Measurements from ENCODE around the gene HIGD1A.

The HIGD1A gene

GRCh38 chr3:42831321-42831713, 27.0 kb upstream of the HIGD1A start:
- no peak for TF ChIP-seq Cebpa-rat (IDR thresholded peaks at IDR 0.05)
- H3K9ac ChIP-seq = no peak overlapping the region; a peak in 1 of 22 replicates
- no peak overlapping the region for H3K27ac ChIP-seq
- H4K20me1 ChIP-seq = no peaks in the 10 kb centered on the region
- H3K27me3 ChIP-seq = no peaks in the 10 kb centered on the region
- no peak overlapping the region for H3K4me3 ChIP-seq
- no peaks in the 10 kb centered on the region for H3K9me3 ChIP-seq (replicated peaks in 1 of 11)
- peaks cover 0 to 14% (median 8%) of the 10 kb centered on the region in 10 experiments; a peak in 11 of 20 replicates for H3K4me1 ChIP-seq
- H3K4me2 ChIP-seq = peak overlapping the region in 3 of 11 experiments; percentile 2 to 11 (median 8); a peak in 4 of 22 replicates
- H3K36me3 ChIP-seq = no peaks in the 10 kb centered on the region

GRCh38 chr3:42830437-42831320, 26.4 kb upstream of the HIGD1A start:
- no peak for TF ChIP-seq Cebpa-rat (IDR thresholded peaks at IDR 0.05)
- H3K27me3 ChIP-seq = no peaks in the 10 kb centered on the region
- peaks cover 0 to 14% (median 8%) of the 10 kb centered on the region in 10 experiments; a peak in 11 of 20 replicates for H3K4me1 ChIP-seq
- no peak overlapping the region for H3K4me3 ChIP-seq
- H3K27ac ChIP-seq = 0 out of 22 replicates have a peak overlapping the region, but pooled peaks of 2 of the 11 experiments have one; percentile 3 to 14
- H3K9ac ChIP-seq = no peak overlapping the region; a peak in 1 of 22 replicates
- no peaks in the 10 kb centered on the region for H4K20me1 ChIP-seq
- peak overlapping the region in 4 of 11 experiments; percentile 2 to 11 (median 6); a peak in 4 of 22 replicates for H3K4me2 ChIP-seq
- no peaks in the 10 kb centered on the region for H3K36me3 ChIP-seq
- no peaks in the 10 kb centered on the region for H3K9me3 ChIP-seq (replicated peaks in 1 of 11)

DNA sequence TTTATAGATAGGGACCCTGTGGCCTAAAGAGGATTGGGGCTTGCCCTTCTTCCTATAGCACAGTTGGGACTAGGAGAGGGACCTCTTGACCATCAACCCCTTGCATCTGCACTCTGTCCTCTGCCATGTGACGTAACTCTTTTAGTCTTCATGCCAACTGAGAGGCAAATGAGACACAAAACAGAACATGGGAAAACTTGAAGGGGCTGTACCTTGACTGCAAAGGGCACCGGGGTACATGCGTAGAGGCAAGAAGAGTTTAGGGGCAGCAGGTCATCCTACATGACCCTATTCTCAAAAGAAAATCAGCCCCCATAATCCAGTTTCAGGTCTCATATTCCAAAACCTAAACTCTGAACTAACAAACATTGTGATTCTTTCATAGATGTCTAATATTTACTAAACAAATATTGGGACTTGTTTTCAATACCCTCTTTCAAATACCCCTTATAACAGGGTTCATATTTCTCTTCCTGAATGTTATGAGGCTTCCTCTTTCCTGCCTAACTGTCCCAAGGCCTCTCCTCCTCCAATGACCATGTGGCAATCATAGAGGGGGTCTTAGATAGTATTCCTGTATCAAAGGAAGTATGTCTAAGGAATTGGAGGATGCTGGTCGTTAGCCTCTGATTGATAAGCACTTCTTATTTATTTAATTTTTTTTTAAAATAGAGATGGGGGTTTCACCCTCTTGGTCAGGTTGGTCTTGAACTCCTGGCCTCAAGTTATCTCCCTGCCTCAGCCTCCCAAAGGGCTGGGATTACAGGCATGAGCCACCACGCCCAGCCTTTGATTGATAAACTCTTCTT, 25.5 kb upstream of the HIGD1A start:
- no peak overlapping the region for H3K9ac ChIP-seq
- no peak overlapping the region for H3K27ac ChIP-seq
- no peak overlapping the region for H3K4me3 ChIP-seq
- H3K9me3 ChIP-seq (replicated peaks in 1 of 11) = no peaks in the 10 kb centered on the region; a peak in 1 of 22 replicates
- H3K27me3 ChIP-seq = no peaks in the 10 kb centered on the region
- no peaks in the 10 kb centered on the region for H3K36me3 ChIP-seq
- no peak for TF ChIP-seq Cebpa-rat (IDR thresholded peaks at IDR 0.05)
- H3K4me1 ChIP-seq = peaks cover 0 to 14% (median 8%) of the 10 kb centered on the region in 10 experiments; a peak in 11 of 20 replicates
- no peaks in the 10 kb centered on the region for H4K20me1 ChIP-seq
- H3K4me2 ChIP-seq = no peak overlapping the region

GRCh38 chr3:42829083-42829627, 24.9 kb upstream of the HIGD1A start:
- Histone ChIP-seq H3K4me2 (no peak overlapping the region), H3K9me3 (replicated peaks in 1 of 11) (peaks cover 0 to 6% (median 0%) of the 10 kb centered on the region in 11 experiments; a peak in 3 of 22 replicates), H3K27me3 (no peaks in the 10 kb centered on the region), H3K27ac (no peak overlapping the region), H3K4me1 (peaks cover 0 to 14% (median 8%) of the 10 kb centered on the region in 10 experiments; a peak in 11 of 20 replicates), H3K36me3 (no peaks in the 10 kb centered on the region), H4K20me1 (no peaks in the 10 kb centered on the region), H3K9ac (no peak overlapping the region), H3K4me3 (no peak overlapping the region)
- TF ChIP-seq Cebpa-rat (IDR thresholded peaks at IDR 0.05) = no peak

DNA sequence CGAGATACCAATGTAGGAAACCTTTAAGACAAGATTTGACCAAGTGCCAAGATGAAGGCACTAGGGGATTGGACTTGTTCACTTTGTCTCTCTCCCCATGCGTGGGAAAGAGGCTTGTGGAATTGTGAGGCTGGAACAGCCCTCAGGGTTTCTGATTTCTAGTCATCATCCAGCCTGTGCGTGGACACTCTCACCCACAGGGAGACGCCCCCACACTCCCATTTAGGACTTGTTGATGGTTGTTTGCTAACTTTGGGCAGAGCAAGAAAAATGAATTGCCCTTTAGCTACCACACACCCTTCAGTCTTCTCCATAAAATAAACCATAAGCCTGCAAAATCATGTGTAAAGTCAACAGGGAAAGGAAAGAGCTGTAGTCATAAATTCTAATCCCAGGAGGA, 23.4 kb upstream of the HIGD1A start:
- Histone ChIP-seq H3K36me3 (no peaks in the 10 kb centered on the region), H3K9ac (no peak overlapping the region), H4K20me1 (no peaks in the 10 kb centered on the region), H3K4me1 (peaks cover 8 to 18% (median 12%) of the 10 kb centered on the region in 10 experiments; a peak in 17 of 20 replicates), H3K4me3 (no peak overlapping the region), H3K9me3 (replicated peaks in 1 of 11) (peaks cover 0 to 6% (median 0%) of the 10 kb centered on the region in 11 experiments; a peak in 3 of 22 replicates), H3K27me3 (no peaks in the 10 kb centered on the region), H3K27ac (no peak overlapping the region), H3K4me2 (no peak overlapping the region)
- TF ChIP-seq Cebpa-rat (IDR thresholded peaks at IDR 0.05) = no peak

DNA sequence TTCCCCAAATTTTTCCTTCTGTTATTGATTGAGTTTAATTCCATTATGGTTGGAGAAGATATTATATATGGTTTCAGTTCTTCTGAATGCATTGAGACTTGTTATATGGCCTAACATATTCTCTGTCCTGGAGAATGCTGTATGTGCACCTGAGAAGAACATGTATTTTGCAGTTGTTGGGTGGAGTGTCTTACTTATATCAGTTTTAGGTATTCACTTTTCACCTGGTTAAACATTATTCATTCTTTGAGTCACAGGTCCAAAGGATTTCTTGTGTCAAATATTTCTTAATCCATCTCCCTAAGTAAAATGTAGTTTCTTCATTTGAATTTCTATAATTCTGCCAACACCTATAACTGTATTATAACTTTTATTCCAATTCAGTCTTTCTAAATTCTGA, 22.7 kb upstream of the HIGD1A start:
- Histone ChIP-seq H3K36me3 (no peaks in the 10 kb centered on the region), H3K4me1 (peaks cover 9 to 22% (median 14%) of the 10 kb centered on the region in 10 experiments; a peak in 17 of 20 replicates), H3K9me3 (replicated peaks in 1 of 11) (peaks cover 0 to 6% (median 0%) of the 10 kb centered on the region in 11 experiments; a peak in 3 of 22 replicates), H3K27ac (no peak overlapping the region), H3K27me3 (no peaks in the 10 kb centered on the region), H3K4me3 (no peak overlapping the region), H3K9ac (no peak overlapping the region), H4K20me1 (no peaks in the 10 kb centered on the region), H3K4me2 (no peak overlapping the region)
- TF ChIP-seq Cebpa-rat (IDR thresholded peaks at IDR 0.05) = no peak

DNA sequence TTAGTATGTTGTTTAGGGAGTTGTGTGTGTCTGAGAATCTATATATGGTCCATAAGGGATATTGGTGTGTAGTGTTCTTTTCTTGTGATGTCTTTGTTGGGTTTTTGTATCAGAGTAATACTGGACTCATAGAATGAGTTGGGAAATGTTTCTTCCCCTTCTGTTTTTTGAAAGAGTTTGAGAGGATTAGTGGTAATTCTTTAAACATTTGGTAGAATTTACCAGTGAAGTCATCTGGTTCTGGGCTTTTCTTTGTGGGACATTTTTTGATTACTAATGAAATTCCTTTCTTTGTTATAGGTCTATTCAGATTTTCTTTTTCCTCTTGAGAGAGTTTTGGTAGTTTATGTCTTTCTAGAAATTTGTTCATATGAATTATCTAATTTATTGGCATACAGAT, 21.9 kb upstream of the HIGD1A start:
- peaks cover 0 to 6% (median 0%) of the 10 kb centered on the region in 11 experiments; a peak in 3 of 22 replicates for H3K9me3 ChIP-seq (replicated peaks in 1 of 11)
- no peak overlapping the region for H3K4me2 ChIP-seq
- no peak for TF ChIP-seq Cebpa-rat (IDR thresholded peaks at IDR 0.05)
- H3K4me1 ChIP-seq = peaks cover 6 to 16% (median 11%) of the 10 kb centered on the region in 10 experiments; a peak in 16 of 20 replicates
- no peaks in the 10 kb centered on the region for H3K27me3 ChIP-seq
- no peak overlapping the region for H3K9ac ChIP-seq
- no peaks in the 10 kb centered on the region for H4K20me1 ChIP-seq
- H3K36me3 ChIP-seq = no peaks in the 10 kb centered on the region
- H3K27ac ChIP-seq = no peak overlapping the region
- no peak overlapping the region for H3K4me3 ChIP-seq

GRCh38 chr3:42823351-42823750, 19.1 kb upstream of the HIGD1A start:
- Histone ChIP-seq H3K9me3 (replicated peaks in 1 of 11) (peaks cover 0 to 6% (median 0%) of the 10 kb centered on the region in 11 experiments; a peak in 3 of 22 replicates), H3K4me3 (no peak overlapping the region), H4K20me1 (no peaks in the 10 kb centered on the region), H3K4me1 (peaks cover 0 to 16% (median 8%) of the 10 kb centered on the region in 10 experiments; a peak in 10 of 20 replicates), H3K27me3 (no peaks in the 10 kb centered on the region), H3K4me2 (peak overlapping the region in 4 of 11 experiments; percentile 0 to 54 (median 24); a peak in 6 of 22 replicates), H3K36me3 (no peaks in the 10 kb centered on the region), H3K9ac (no peak overlapping the region), H3K27ac (0 out of 22 replicates have a peak overlapping the region, but pooled peaks of 1 of the 11 experiments have one; percentile 14)
- TF ChIP-seq Cebpa-rat (IDR thresholded peaks at IDR 0.05) = no peak
